Measurements from ENCODE around the gene SSTR3. TPM values are rescaled to one million over a fixed set of nuclear protein-coding genes. Genes with fewer than 3 reads are reported as not detected.

Gene SSTR3
- total RNA-seq, 2 experiments from 2014 or later: 3.4 to 3.9 TPM

DNA sequence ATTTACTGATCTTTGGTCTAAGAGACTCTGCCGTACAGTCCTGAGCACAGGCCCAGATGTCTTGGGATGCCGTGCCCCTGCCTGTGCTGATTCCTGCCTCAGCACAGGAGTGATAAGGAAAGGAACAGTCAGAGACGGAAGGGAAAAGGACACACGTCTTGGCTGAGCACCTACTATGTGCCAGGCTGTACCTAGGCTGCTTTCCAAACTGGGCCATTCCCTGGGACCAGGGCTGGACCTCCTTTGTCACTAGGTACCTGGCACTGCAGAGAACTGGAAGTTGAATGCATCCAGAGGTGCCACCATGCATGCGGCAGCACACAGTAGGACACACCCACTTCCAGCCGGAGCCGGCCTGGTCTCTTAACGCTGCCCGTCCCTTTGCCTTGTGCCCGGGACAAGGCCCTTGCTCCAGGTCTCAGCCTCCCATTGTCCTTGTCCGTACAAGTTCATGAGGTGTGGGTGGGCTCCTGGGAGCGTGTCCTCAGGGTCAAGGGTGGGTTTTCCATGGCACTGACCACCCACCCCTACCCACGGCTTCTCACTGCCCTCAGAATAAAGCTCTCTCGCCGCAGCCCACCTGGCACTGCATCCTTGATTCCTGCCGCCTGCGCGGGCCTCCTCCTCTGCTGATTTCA lies 1.1 kb upstream of the SSTR3 start:
- CTCF ChIA-PET: interaction anchor here (0.6 kb wide), 2 partner anchors 14 to 185 kb away, joined by 3 read pairs; no protein-coding TSS in a partner anchor
- H3K36me3 Mint-ChIP-seq (ENCODE audit: low read depth): peaks cover 4% of the 10 kb centered on the region

DNA sequence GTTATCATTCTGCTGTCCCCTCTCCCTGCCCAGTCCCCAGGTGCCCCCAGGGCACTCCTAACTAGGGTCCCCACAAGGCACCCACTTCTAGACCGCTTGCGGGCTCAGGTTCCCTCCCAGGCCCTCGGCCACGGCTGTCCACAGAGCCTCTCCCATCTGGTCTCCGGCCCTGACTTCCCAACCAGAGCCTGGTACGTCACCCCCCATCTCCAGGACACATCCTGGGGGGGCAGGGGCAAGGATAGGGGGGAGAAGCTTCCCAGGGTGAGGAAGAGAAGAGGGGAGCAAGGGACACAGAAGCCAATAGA lies 457 bp downstream of the SSTR3 start:
- H3K36me3 Mint-ChIP-seq (ENCODE audit: low read depth): no peaks in the 10 kb centered on the region
- ChIA-PET CTCF (interaction anchor here (0.5 to 1.7 kb wide), 3 partner anchors 11 to 56 kb away, joined by 4 to 5 read pairs (median 4); no protein-coding TSS in a partner anchor), POLR2A (no interaction called here)
- no peak overlapping the region for H3K4me3 Mint-ChIP-seq
- no peaks in the 10 kb centered on the region for H3K9me3 Mint-ChIP-seq
- H3K27me3 Mint-ChIP-seq: no peaks in the 10 kb centered on the region
- no peak for DNase-seq
- H3K4me1 Mint-ChIP-seq: peaks cover 3% of the 10 kb centered on the region
- H3K27ac Mint-ChIP-seq: no peak overlapping the region

More for the DNA sequence above, 1.1 kb upstream of the SSTR3 start:
- no peak for DNase-seq
- POLR2A ChIA-PET: interaction anchor here (1.4 to 1.5 kb wide), 2 partner anchors 12 to 24 kb away, joined by 3 to 5 read pairs; no protein-coding TSS in a partner anchor
- Mint-ChIP-seq H3K4me1 (peaks cover 10% of the 10 kb centered on the region), H3K27ac (no peak overlapping the region), H3K9me3 (no peaks in the 10 kb centered on the region), H3K27me3 (peaks cover 1% of the 10 kb centered on the region), H3K4me3 (no peak overlapping the region)

DNA sequence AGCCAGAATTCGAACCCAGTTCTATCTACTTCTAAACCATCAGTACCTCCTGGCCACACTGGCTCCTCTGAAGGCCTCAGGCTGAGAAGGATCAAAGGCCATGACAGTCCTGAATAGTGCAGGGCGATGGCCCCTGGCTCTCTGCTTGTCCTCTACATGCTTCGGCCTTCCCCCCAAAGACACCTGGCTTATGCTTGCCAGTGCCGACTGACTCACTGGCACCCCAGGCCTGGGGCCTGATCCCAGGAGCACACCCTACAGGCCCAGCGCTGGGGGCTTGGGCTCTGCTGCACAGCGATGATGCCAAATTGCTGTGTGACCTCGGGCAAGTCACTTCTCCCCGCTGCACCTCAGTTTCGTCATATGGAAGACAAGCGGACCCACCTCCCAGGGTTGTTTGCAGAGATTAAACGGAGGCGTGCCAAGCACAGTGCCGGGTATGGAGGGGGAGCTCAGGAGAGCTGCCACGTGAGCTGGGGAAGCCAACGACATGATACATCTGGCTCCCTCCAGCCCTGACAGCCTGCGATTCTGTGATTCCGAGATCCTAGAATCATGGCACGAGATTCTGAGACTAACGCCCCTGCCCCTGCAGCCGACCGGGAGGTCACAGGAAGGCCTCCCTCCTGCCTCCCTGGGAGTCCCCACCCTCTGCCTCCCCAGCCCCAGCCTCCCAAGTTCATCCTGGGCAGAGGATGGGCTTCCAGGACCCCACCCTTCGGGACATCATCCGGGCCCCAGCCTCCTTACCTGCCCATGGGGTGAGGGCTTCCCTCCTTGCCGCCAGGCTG lies 1.0 kb downstream of the SSTR3 start:
- H3K27ac Mint-ChIP-seq: no peak overlapping the region
- H3K9me3 Mint-ChIP-seq: no peaks in the 10 kb centered on the region
- H3K36me3 Mint-ChIP-seq (ENCODE audit: low read depth): no peaks in the 10 kb centered on the region
- ChIA-PET POLR2A (interaction anchor here (0.7 to 2.4 kb wide), 3 partner anchors 13 to 27 kb away, joined by 3 to 13 read pairs (median 3); no protein-coding TSS in a partner anchor), CTCF (interaction anchor here (0.5 to 1.7 kb wide), 4 partner anchors 11 to 91 kb away, joined by 3 to 5 read pairs (median 4); no protein-coding TSS in a partner anchor)
- H3K27me3 Mint-ChIP-seq: no peaks in the 10 kb centered on the region
- DNase-seq: no peak
- peaks cover 2% of the 10 kb centered on the region for H3K4me1 Mint-ChIP-seq
- H3K4me3 Mint-ChIP-seq: no peak overlapping the region

DNA sequence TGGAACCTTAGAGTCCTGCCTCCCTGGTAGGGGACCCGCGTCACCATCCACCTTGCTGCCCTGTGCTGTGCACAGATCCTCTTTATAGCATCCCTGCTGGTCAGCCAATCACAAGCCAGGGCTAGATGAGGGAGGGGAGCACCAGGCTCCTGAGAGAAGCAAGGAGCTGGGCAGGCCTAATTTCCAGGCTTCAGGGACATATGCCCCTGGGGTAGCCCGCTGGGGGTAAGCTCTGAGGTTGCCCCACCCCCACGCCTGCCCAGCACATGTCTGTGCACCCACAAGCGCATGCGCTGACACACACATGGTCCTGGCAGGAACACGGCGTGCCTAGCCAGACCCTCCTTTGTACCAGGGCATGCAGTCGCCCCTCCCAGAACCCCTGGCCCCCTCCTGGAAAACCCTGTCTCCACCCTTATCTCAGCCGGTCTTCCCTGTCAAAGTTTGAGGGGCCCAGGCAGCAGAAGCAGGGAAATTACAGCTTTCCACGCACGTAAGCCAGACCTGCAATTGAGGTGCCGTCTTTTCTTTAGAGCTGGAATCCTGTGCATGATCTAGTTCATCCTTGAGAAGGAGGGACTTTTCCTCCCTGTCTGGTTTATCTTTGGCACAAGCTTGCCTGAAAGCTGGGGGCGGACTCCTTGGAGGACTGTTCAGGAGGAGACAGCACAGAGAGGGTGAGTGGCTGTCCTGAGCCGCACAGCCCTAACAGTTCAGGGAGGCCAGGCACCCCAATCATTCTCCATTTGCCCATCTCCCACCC lies 2.1 kb downstream of the SSTR3 start:
- H3K27me3 Mint-ChIP-seq: no peaks in the 10 kb centered on the region
- H3K4me3 Mint-ChIP-seq: no peak overlapping the region
- H3K4me1 Mint-ChIP-seq: peaks cover 2% of the 10 kb centered on the region
- DNase-seq: no peak
- no peaks in the 10 kb centered on the region for H3K36me3 Mint-ChIP-seq (ENCODE audit: low read depth)
- H3K27ac Mint-ChIP-seq: no peak overlapping the region
- no peaks in the 10 kb centered on the region for H3K9me3 Mint-ChIP-seq
- CTCF ChIA-PET: interaction anchor here (1.7 kb wide), 1 partner anchor 11 kb away, joined by 5 read pairs; no protein-coding TSS in a partner anchor
- POLR2A ChIA-PET: interaction anchor here (0.7 to 2.4 kb wide), 5 partner anchors 9 to 28 kb away, joined by 3 to 13 read pairs (median 4); no protein-coding TSS in a partner anchor

DNA sequence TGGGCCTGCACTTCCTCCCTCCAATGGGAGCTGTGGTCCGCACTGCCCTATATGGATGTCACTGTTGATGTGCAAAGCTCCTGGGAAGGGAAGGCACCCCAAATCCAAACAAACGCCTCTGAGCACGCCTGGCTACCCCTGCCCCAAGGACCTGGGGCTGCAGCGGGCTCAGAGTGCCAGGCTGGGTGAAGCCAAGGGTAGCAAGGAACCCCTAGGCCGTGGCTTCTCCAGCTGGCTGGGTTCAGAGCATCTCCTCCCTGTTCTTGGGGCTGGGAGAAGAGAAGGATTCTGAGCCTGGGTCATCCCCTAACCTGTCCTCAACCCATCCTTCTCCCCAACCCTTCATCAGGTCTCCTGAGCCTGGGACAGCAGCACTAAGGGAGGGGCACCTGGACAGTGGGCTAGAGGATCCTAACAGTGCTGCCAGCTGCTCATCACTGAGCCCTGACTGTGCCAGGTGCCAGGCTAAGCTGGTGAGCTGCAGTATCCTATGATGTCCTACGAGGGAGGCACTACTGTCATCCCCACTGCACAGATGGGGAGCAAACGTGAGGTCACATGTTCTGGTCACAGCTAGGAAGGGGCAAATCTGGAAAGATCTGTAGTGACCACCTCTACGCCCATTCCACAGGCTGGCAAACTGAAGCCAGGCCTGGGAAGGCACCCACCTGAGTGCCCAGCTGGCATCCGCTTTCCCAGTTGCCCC lies 3.0 kb downstream of the SSTR3 start:
- DNase-seq: no peak
- no peaks in the 10 kb centered on the region for H3K9me3 Mint-ChIP-seq
- CTCF ChIA-PET: interaction anchor here (1.7 kb wide), 1 partner anchor 10 kb away, joined by 5 read pairs; no protein-coding TSS in a partner anchor
- H3K4me3 Mint-ChIP-seq: no peak overlapping the region
- no peaks in the 10 kb centered on the region for H3K27me3 Mint-ChIP-seq
- no peaks in the 10 kb centered on the region for H3K36me3 Mint-ChIP-seq (ENCODE audit: low read depth)
- H3K4me1 Mint-ChIP-seq: peaks cover 2% of the 10 kb centered on the region
- POLR2A ChIA-PET: interaction anchor here (1.2 to 2.4 kb wide), 4 partner anchors 10 to 22 kb away, joined by 3 to 13 read pairs (median 4); no protein-coding TSS in a partner anchor
- no peak overlapping the region for H3K27ac Mint-ChIP-seq

DNA sequence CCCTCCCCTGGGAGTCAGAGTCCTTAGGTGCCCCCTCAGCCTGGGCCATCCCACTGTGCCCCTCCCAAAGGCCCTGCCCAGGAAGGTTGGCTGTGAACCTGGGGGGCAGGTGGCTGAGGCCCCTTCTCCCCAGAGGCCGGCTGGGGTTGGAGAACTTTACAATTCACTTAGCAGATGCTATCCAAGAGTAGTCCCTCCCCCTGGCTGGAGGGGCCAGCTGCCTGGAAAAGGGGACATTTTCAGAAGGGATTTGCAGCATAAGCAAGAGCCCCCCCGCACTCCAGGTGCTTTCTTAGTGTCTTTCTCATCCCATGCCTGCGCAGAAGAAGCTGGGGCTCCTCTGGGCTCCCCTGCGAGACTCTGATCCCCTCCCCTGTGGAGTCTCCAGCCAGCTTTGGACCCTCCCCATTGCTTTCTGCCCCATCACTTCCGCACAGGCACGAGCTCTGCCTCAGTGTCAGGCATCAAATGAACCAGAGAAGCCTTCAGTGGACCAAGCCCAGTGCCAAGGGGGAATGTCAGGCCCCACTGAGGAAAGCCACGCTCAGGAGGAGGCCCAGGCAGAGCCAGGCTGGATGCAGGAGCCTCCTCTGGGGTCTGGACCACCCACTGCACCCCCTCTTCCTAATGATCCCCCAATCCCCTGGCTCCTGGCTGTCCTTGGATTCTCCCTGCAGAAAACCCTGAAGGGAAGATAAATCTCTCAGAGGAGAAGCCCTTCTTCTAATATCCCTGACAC lies 3.7 kb downstream of the SSTR3 start:
- Mint-ChIP-seq H3K9me3 (no peaks in the 10 kb centered on the region), H3K36me3 (ENCODE audit: low read depth) (no peaks in the 10 kb centered on the region), H3K4me3 (no peak overlapping the region), H3K4me1 (peaks cover 2% of the 10 kb centered on the region), H3K27ac (no peak overlapping the region), H3K27me3 (no peaks in the 10 kb centered on the region)
- ChIA-PET CTCF (interaction anchor here (1.2 to 1.7 kb wide), 2 partner anchors 9 kb away, joined by 4 to 5 read pairs; no protein-coding TSS in a partner anchor), POLR2A (interaction anchor here (1.2 to 3.4 kb wide), 5 partner anchors 8 to 22 kb away, joined by 3 to 14 read pairs (median 4); no protein-coding TSS in a partner anchor)
- DNase-seq: no peak

DNA sequence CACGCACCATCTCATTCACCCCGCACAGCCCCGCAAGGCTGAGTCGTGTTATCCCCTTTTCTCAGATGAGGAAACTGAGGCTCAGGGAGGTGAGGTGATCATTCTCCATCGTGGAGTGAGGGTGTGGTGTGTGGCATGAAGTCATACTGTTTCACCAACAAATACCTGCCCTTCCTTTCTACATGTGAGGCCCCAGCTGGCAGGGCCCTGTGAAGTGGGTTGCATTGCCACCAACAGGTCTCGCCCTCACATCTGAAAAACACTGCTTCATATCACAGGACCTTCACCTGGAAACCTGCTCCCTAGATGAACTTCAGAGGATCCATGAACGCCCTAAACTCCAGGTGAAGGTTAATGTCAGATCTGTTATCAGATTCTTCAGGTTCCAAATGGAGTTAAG lies 4.3 kb downstream of the SSTR3 start:
- Mint-ChIP-seq H3K27ac (no peak overlapping the region), H3K27me3 (no peaks in the 10 kb centered on the region), H3K4me3 (no peak overlapping the region), H3K9me3 (no peaks in the 10 kb centered on the region), H3K36me3 (ENCODE audit: low read depth) (no peaks in the 10 kb centered on the region), H3K4me1 (peaks cover 2% of the 10 kb centered on the region)
- CTCF ChIA-PET: interaction anchor here (1.2 kb wide), 1 partner anchor 9 kb away, joined by 4 read pairs; no protein-coding TSS in a partner anchor
- POLR2A ChIA-PET: interaction anchor here (1.2 to 3.4 kb wide), 3 partner anchors 9 to 23 kb away, joined by 3 to 14 read pairs (median 4); no protein-coding TSS in a partner anchor
- no peak for DNase-seq

DNA sequence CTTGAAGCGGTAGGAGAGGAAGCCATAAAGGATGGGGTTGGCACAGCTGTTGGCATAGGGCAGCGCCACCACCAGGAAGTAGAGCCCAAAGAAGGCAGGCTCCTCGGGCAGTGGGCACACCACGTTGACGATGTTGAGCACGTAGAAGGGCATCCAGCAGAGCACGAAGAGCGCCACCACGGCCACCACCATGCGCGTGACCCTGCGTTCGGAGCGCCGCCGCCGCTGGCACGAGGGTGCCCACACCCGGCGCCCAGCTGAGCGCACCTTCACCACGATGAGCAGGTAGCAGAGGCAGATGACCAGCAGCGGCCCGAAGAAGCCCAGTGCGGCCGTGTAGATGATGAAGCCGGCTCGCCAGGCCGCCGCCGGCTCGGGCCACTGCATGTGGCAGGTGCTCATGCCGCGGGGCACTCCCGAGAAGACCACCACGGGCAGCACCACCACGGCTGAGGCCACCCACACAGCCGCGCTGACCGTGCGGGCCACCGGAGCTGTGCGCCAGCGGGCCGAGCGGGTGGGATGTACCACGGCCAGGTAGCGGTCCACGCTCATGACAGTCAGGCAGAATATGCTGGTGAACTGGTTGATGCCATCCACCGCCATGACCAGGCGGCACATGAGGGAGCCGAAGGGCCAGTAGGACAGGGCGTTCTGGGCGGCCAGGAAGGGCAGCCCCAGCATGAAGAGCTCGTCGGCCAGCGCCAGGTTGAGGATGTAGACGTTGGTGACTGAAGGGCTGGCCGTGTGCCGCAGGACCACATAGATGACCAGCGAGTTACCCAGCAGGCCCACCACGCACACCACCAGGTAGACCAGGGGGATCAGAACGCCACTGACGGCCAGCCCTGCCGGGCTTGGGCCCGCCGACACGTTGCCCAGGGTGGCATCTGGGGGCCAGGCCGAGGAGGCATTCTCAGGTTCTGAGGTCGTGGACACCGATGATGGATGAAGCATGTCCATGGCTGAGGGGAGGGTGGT lies 5.1 kb downstream of the SSTR3 start:
- ChIA-PET POLR2A (interaction anchor here (3.4 kb wide), 1 partner anchor 9 kb away, joined by 14 read pairs; no protein-coding TSS in a partner anchor), CTCF (interaction anchor here (1.2 kb wide), 1 partner anchor 8 kb away, joined by 4 read pairs; no protein-coding TSS in a partner anchor)
- Mint-ChIP-seq H3K27me3 (no peaks in the 10 kb centered on the region), H3K36me3 (ENCODE audit: low read depth) (no peaks in the 10 kb centered on the region), H3K4me1 (peaks cover 2% of the 10 kb centered on the region), H3K27ac (no peak overlapping the region), H3K4me3 (no peak overlapping the region), H3K9me3 (no peaks in the 10 kb centered on the region)
- no peak for DNase-seq

DNA sequence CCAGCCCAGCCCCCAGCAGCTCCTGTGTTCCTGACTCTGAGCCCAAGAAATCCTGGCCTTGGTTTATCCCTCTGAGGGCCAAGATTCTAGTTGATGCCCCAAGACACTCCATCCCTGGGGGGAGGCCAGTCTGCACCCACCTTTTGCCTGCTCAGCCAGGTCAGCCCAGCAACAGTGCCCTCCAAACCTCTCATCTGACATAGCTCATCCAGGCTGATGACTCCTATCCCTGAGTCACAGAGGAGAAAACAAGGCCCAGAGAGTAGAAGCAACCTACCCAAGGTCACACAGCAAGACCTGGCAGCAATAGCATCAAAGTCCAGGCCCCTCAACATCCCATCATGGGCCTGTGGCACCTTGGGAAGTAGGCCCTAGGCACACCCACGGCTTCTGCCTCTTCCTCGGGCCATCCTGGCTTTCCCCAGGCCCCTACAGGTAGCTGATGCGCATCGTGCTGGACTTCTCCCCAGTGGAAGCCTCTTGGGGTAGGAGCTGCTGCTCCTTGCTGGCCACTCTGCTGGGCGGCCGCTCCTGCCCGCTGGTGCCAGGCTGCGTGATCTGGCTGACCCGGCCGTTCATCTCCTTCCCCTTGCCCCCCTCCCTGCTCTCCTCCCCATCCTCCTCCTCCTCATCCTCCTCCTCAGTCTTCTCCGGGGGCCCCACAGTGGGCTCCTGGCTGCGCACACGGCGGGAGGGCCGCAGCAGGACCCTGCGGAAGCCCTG lies 6.0 kb downstream of the SSTR3 start:
- Mint-ChIP-seq H3K9me3 (no peaks in the 10 kb centered on the region), H3K27ac (no peak overlapping the region), H3K36me3 (ENCODE audit: low read depth) (no peaks in the 10 kb centered on the region), H3K4me1 (peaks cover 2% of the 10 kb centered on the region), H3K4me3 (no peak overlapping the region), H3K27me3 (no peaks in the 10 kb centered on the region)
- no peak for DNase-seq
- ChIA-PET CTCF (no interaction called here), POLR2A (interaction anchor here (0.5 to 3.4 kb wide), 2 partner anchors 10 to 128 kb away, joined by 3 to 14 read pairs; no protein-coding TSS in a partner anchor)

DNA sequence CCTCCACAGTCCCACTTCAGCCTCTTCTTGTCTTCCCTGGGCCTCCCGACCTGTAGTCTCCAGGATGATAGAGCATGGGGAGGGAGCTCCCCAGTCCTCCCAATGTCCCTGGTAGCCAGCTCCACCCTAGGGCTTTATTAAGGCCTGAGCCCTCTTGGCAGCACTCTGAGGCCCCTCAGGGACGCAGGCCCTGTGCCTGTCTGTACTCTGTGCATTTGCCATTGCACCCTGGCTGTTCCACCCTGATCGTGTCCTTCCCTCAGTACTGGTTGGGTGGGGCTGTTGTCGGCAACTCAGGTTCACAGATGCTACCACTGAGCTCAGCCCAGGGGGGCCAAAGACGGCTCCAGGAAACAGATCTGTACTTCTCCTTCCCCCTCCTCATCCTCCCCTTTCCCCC lies 7.2 kb downstream of the SSTR3 start:
- CTCF ChIA-PET: no interaction called here
- no peak overlapping the region for H3K4me3 Mint-ChIP-seq
- H3K27me3 Mint-ChIP-seq: no peaks in the 10 kb centered on the region
- POLR2A ChIA-PET: interaction anchor here (3.4 kb wide), 1 partner anchor 12 kb away, joined by 14 read pairs; no protein-coding TSS in a partner anchor
- H3K27ac Mint-ChIP-seq: no peak overlapping the region
- no peak for DNase-seq
- H3K36me3 Mint-ChIP-seq (ENCODE audit: low read depth): no peaks in the 10 kb centered on the region
- peaks cover 8% of the 10 kb centered on the region for H3K4me1 Mint-ChIP-seq
- H3K9me3 Mint-ChIP-seq: no peaks in the 10 kb centered on the region

Data from activated CD4-positive, alpha-beta memory T cell treated with anti-CD3 and anti-CD28 coated beads, Interleukin-2, amount 10 ng/mL, durations not matched to agents 7 days and 5 days (primary cell).